Mammary epithelial cell (primary cell): ENCODE data around the gene MED16.

Experiments
- CTCF ChIP-seq, 2 donors: IDR thresholded peaks in 1 of 2; conservative IDR thresholded peaks in 1 of 2; 2 replicates each; pipeline ENCODE4 v1.5.1; 2011 to 2012; ENCODE audit warnings: inconsistent platforms in 2 of 2, low read length in 2 of 2, mild to moderate bottlenecking in 2 of 2, control low read depth in 1 of 2, low read depth in 1 of 2; ENCODE audit not compliant: insufficient read depth in 1 of 2; ENCODE audit errors: extremely low read depth in 1 of 2
- EZH2 ChIP-seq: IDR thresholded peaks from 2 replicates; pipeline ENCODE4 v1.6.1; 2012; ENCODE audit warnings: low read length, inconsistent platforms, borderline replicate concordance

- TF ChIP-seq CTCF (conservative IDR thresholded peaks at IDR 0.05 in 1 of 2, IDR thresholded peaks at IDR 0.05 in 1 of 2; ENCODE audit: extremely low read depth in 1 of 2, insufficient read depth in 1 of 2, low read depth in 1 of 2, low read length in 2 of 2) (no peak), EZH2 (no peak)
Measured at GRCh38 chr19:925087-925525, 32.1 kb upstream of the MED16 start.
